GM18867 (cell line): Measurements from ENCODE around the gene RNF41.
A peak's percentile ranks its signal among the peaks of the same experiment; 100 is the strongest.

Experiments used
- ATAC-seq: cut with Tn5 transposase; IDR thresholded peaks from one replicate; pipeline ENCODE4 v1.9.1; 2021; ENCODE audit warnings: mild to moderate bottlenecking, moderate library complexity; ENCODE audit not compliant: unreplicated experiment

RNF41 gene

GRCh38 chr12:56244494-56244893 is 22.8 kb upstream of the RNF41 start:
- no peak for ATAC-seq

- no peak for ATAC-seq
Observed at GRCh38 chr12:56243731-56244181, 22.0 kb upstream of the RNF41 start.

GRCh38 chr12:56242986-56243385 is 21.3 kb upstream of the RNF41 start:
- ATAC-seq, result no peak

- ATAC-seq, result no peak
Observed at GRCh38 chr12:56241424-56242303, 19.9 kb upstream of the RNF41 start.

- no peak for ATAC-seq
Observed at GRCh38 chr12:56237552-56237951, 15.8 kb upstream of the RNF41 start.

GRCh38 chr12:56236985-56237384 is 15.3 kb upstream of the RNF41 start:
- no peak for ATAC-seq

- ATAC-seq, result no peak
Observed at GRCh38 chr12:56236091-56236490, 14.4 kb upstream of the RNF41 start.

GRCh38 chr12:56234746-56235436 is 13.2 kb upstream of the RNF41 start:
- no peak for ATAC-seq

- no peak for ATAC-seq
Observed at GRCh38 chr12:56231184-56231582, 9.5 kb upstream of the RNF41 start.

GRCh38 chr12:56230432-56231183 is 8.9 kb upstream of the RNF41 start:
- ATAC-seq, result no peak

- no peak for ATAC-seq
Observed at GRCh38 chr12:56229916-56230431, 8.3 kb upstream of the RNF41 start, which contains the start of gene SLC39A5. Gene SLC39A5 (plus strand): TSS chr12:56230051. CDS start chr12:56231275, 1,224 bp downstream.

GRCh38 chr12:56229082-56229481 is 7.4 kb upstream of the RNF41 start:
- ATAC-seq, result no peak

- ATAC-seq, result no peak
Observed at GRCh38 chr12:56224954-56225353, 3.2 kb upstream of the RNF41 start.

- ATAC-seq, result peak; percentile 75
Observed at GRCh38 chr12:56224102-56224701, 2.5 kb upstream of the RNF41 start, which contains the start of gene NABP2. Gene NABP2 (plus strand): TSS chr12:56224342. CDS start chr12:56224857, 515 bp downstream.

GRCh38 chr12:56223571-56224101 is 1.9 kb upstream of the RNF41 start:
- ATAC-seq, result no peak

GRCh38 chr12:56222531-56222895 is 791 bp upstream of the RNF41 start:
- no peak for ATAC-seq

GRCh38 chr12:56221232-56221756 is 428 bp downstream of the RNF41 start:
- ATAC-seq, result peak; percentile 22

GRCh38 chr12:56220611-56221231 is 1.0 kb downstream of the RNF41 start:
- no peak for ATAC-seq

- no peak for ATAC-seq
Observed at GRCh38 chr12:56219840-56220239, 1.9 kb downstream of the RNF41 start.

GRCh38 chr12:56216461-56216860 is 5.3 kb downstream of the RNF41 start:
- ATAC-seq, result no peak
